CD4-positive, alpha-beta T cell treated with Interleukin-15 for 4 hours (primary cell): ENCODE measurements around the gene ZKSCAN7.
"Not testable (repeated sequence)": the region's sequence is repeated elsewhere in the genome, so short reads cannot be mapped to it uniquely, and the experiment has no call there.

ENCODE experiments used
- DNase-seq: peaks from one replicate; pipeline ENCODE4 v3.0.0-alpha.2; 2020; ENCODE audit warnings: low spot score

ZKSCAN7 gene

GRCh38 chr3:44577354-44577952 is 22.5 kb downstream of the ZKSCAN7 start:
- DNase-seq = not testable (repeated sequence)

GRCh38 chr3:44578316-44578715 is 23.3 kb downstream of the ZKSCAN7 start:
- DNase-seq = not testable (repeated sequence)

GRCh38 chr3:44578924-44579515 is 24.0 kb downstream of the ZKSCAN7 start:
- DNase-seq = not testable (repeated sequence)

GRCh38 chr3:44579749-44580148 is 24.8 kb downstream of the ZKSCAN7 start:
- DNase-seq = not testable (repeated sequence)

GRCh38 chr3:44580971-44581370 is 26.0 kb downstream of the ZKSCAN7 start:
- DNase-seq = not testable (repeated sequence)

- DNase-seq = no peak
These were observed 29.9 kb downstream of the ZKSCAN7 start, which contains the start of gene ZNF660 for GRCh38 chr3:44584646-44585501. ZNF660 (plus strand) TSS chr3:44584964; CDS start chr3:44594194, 9,230 bp downstream.

- DNase-seq = no peak
These were observed 41.6 kb downstream of the ZKSCAN7 start for GRCh38 chr3:44596621-44597020.

- DNase-seq = no peak
These were observed 46.8 kb downstream of the ZKSCAN7 start for GRCh38 chr3:44601749-44602148.

GRCh38 chr3:44612678-44613077 is 57.7 kb downstream of the ZKSCAN7 start:
- no peak for DNase-seq
